GM20431 (cell line): ENCODE data around the gene HSF2BP.
"Not testable (repeated sequence)": the region's sequence is repeated elsewhere in the genome, so short reads cannot be mapped to it uniquely, and the experiment has no call there.

ENCODE experiments used
- in situ Hi-C: fragments of 300-500 bp; cut with MseI, MboI; formaldehyde crosslinking; loops from one replicate; pipeline ENCODE4 v1.15.0; 2020; ENCODE audit warnings: low sequenced_read_pairs; ENCODE audit not compliant: unreplicated experiment

The HSF2BP gene

GRCh38 chr21:43688906-43689305 lies 29.6 kb upstream of the HSF2BP start:
- in situ Hi-C loops = no loop called here

DNA sequence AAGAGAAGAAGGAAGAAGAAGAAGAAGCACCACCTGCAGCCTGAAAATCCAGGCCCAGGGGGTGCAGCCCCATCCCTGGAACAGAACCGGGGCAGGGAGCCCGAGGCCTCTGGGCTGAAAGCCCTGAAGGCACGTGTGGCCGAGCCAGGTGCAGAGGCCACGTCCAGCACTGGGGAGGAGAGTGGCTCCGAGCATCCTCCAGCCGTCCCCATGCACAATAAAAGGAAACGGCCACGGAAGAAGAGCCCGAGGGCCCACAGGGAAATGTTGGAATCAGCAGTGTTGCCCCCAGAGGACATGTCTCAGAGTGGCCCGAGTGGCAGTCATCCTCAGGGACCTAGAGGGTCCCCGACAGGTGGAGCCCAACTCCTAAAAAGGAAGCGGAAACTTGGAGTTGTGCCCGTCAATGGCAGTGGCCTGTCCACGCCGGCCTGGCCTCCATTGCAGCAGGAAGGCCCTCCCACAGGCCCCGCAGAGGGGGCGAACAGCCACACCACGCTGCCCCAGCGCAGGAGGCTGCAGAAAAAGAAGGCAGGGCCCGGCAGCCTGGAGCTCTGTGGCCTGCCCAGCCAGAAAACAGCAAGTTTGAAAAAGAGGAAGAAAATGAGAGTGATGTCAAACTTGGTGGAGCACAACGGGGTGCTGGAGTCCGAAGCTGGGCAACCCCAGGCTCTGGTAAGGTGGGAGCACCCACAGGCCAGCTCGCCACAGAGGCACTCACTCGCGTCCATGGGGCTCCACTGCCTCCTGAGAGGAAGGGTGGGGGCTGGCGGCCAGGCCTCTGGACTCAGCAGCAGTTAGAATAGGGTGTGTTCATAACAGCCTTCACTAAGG lies 28.5 kb upstream of the HSF2BP start:
- in situ Hi-C loops = no loop called here

DNA sequence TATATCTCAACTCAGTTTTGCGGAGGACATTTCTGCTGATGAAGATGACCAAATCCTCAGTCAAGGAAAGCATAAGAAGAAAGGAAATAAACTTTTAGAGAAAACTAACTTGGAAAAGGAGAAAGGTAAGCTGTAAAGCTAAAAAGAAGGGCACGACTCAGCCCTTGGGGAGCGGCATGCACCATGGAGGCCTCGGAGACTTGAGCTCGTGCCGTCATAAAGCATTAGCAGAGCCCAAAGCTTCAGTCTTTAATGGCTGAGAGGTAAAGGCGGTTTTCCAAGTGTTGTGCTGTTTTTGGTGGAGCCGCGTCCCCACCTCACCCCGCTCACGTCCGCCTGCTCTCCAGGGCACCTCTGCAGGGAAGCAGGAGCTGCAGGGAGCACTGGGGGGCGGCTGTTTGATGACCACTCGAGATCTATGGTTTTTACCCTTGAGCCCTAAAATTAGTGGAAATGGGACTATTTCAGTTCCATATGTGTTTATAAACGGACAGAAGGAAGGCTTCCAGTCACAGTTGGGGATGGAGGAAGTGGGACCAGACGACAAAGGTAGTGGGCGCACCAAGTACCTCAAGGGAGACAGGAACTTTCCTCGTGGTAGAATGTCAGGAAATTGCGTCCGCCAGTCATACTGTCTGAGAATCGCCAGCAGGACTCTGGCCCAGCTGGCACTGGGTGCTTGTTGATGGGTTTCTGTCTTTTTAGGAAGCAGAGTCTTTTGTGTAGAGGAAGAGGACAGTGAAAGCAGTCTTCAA lies 27.7 kb upstream of the HSF2BP start:
- in situ Hi-C loops = no loop called here

GRCh38 chr21:43684424-43684823 lies 25.1 kb upstream of the HSF2BP start:
- in situ Hi-C loops = no loop called here

GRCh38 chr21:43681650-43682049 lies 22.4 kb upstream of the HSF2BP start:
- in situ Hi-C loops = no loop called here

- in situ Hi-C loops = not testable (repeated sequence)
Observed at GRCh38 chr21:43680421-43680820, 21.1 kb upstream of the HSF2BP start.

- in situ Hi-C loops = no loop called here
Observed at GRCh38 chr21:43679951-43680350, 20.7 kb upstream of the HSF2BP start.

DNA sequence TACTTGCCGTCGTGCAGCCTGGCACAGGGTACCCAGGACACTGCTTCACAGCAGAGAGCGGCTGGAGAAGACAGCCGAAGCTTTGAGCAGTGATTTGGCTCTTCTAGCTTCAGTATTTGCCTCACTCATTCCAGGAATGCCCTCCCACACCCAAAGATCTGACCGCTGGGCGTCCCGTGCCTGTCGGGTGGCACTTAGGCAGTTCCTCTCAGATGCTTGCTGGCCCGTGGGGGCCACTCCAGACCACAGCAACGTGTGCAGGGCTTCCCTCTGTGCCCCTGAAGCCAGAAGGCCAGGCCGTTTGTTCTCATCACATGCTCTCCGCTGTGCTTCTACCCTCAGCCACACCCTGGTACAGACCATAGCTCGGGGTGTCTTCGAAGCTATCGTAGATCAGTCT lies 17.1 kb upstream of the HSF2BP start:
- in situ Hi-C loops = no loop called here

GRCh38 chr21:43675871-43676270 lies 16.6 kb upstream of the HSF2BP start:
- in situ Hi-C loops = no loop called here

GRCh38 chr21:43669828-43670605 lies 10.7 kb upstream of the HSF2BP start:
- in situ Hi-C loops = no loop called here

- in situ Hi-C loops = no loop called here
Observed at GRCh38 chr21:43667191-43667904, 8.1 kb upstream of the HSF2BP start.

GRCh38 chr21:43665879-43666278 lies 6.6 kb upstream of the HSF2BP start:
- in situ Hi-C loops = no loop called here

- in situ Hi-C loops = no loop called here
Observed at GRCh38 chr21:43664358-43664757, 5.1 kb upstream of the HSF2BP start.

- in situ Hi-C loops = no loop called here
Observed at GRCh38 chr21:43663033-43663432, 3.7 kb upstream of the HSF2BP start.

- in situ Hi-C loops = no loop called here
Observed at GRCh38 chr21:43662286-43662685, 3.0 kb upstream of the HSF2BP start.

- in situ Hi-C loops = no loop called here
Observed at GRCh38 chr21:43658769-43659135, 536 bp downstream of the HSF2BP start.

DNA sequence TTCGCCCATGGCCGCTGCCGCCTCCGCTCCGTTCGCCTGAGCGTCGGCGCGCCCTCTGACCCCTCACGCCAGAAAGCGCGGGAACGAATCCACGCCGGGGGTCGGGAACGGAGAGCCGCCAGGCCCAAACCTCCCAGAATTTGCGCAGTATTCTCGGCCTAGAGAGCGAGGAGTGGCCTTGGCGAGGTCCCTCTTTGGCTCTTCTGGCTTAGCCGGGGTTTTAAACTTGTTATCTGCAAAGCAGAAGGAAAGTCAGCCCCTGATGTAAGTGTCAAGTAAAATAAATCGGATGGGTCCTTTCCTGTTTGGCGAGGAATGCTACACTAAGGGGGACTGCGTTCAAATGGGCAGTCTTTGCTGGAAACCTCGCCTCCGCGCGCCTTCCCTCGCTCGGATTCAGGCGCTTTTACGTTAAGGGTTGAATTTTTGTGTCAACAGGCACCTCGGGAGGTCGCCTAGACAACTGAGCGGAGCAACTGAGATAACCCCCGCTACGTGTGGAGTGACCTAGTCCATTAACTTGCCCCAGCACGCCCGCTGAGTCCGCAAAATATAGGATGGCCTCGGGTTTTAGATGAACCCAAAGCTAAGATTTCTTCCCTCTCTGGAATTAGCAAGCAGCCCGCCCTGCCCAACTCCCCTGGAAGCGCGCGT lies 1.1 kb downstream of the HSF2BP start:
- in situ Hi-C loops = no loop called here

GRCh38 chr21:43657355-43658087 lies 1.8 kb downstream of the HSF2BP start:
- in situ Hi-C loops = no loop called here
